B cell (primary cell): Measurements from ENCODE around the gene KIF21A. TPM values are rescaled to one million over a fixed set of nuclear protein-coding genes. Genes with fewer than 3 reads are reported as not detected.

Experiments used
- ATAC-seq: fragments of 200-7000 bp; cut with Tn5 transposase; one replicate; pipeline ENCODE4 v1.10.0; 2021; ENCODE audit warnings: low read depth, mild to moderate bottlenecking, moderate number of reproducible peaks, moderate library complexity
- CTCF ChIA-PET: fragments of 350-600 bp; sonication (Branson Sonifier 250); formaldehyde crosslinking; loops from one replicate; lab custom pipeline; 2021; ENCODE audit warnings: antibody characterized with exemption, inconsistent platforms; lab: Charles Lee
- POLR2A ChIA-PET: fragments of 350-600 bp; sonication (Branson Sonifier 250); formaldehyde crosslinking; loops from one replicate; lab custom pipeline; 2021; ENCODE audit warnings: antibody characterized with exemption; lab: Charles Lee
- DNase-seq: peaks from one replicate; pipeline ENCODE4 v3.0.0; 2013
- H2AFZ ChIP-seq: 2 replicates; pipeline ENCODE4 v1.6.1; 2012; ENCODE audit warnings: mild to moderate bottlenecking, low read depth, low read length; ENCODE audit not compliant: insufficient read depth, poor library complexity, severe bottlenecking
- H3K27ac ChIP-seq, 2 donors: 1 replicate in 1 of 2; 2 replicates in 1 of 2; pipeline ENCODE4 v1.5.1; 2012 to 2013; ENCODE audit warnings: low read length in 2 of 2, mild to moderate bottlenecking in 2 of 2, moderate library complexity in 1 of 2
- H3K27me3 ChIP-seq, 4 experiments: fragments of 200-600 bp in 1 of 4; sonication (generic) in 1 of 4; replicated peaks in 1 of 4; 1 replicate in 2 of 4; 2 replicates in 2 of 4; pipeline versions ENCODE4 v1.6.1 to v1.7.0; 2013 to 2016; ENCODE audit warnings: low read length in 3 of 4, mild to moderate bottlenecking in 2 of 4, mixed read lengths in 1 of 4, moderate library complexity in 1 of 4; ENCODE audit not compliant: insufficient read depth in 4 of 4, control insufficient read depth in 3 of 4; ENCODE audit errors: control extremely low read depth in 1 of 4
- H3K36me3 ChIP-seq, 2 experiments: replicated peaks in 1 of 2; 1 replicate in 1 of 2; 2 replicates in 1 of 2; pipeline versions ENCODE4 v1.6.1 to v1.7.1; 2013; ENCODE audit warnings: low read length in 1 of 2; ENCODE audit not compliant: insufficient read depth in 2 of 2, control insufficient read depth in 1 of 2; ENCODE audit errors: control extremely low read depth in 1 of 2, extremely low read depth in 1 of 2
- H3K4me1 ChIP-seq, 2 donors: fragments of 200-600 bp in 1 of 2; sonication (generic) in 1 of 2; 1 replicate in 1 of 2; 2 replicates in 1 of 2; pipeline versions ENCODE4 v1.5.1 to v1.6.1; 2013 to 2017; ENCODE audit warnings: low read length in 2 of 2; ENCODE audit not compliant: control insufficient read depth in 2 of 2, insufficient read depth in 2 of 2
- H3K4me2 ChIP-seq: replicated peaks from 2 replicates; pipeline ENCODE3; 2012; ENCODE audit warnings: mild to moderate bottlenecking, low read depth, low read length; ENCODE audit not compliant: poor library complexity, severe bottlenecking
- H3K4me3 ChIP-seq, 5 experiments: fragments of 200-600 bp in 1 of 5; sonication (generic) in 1 of 5; 1 replicate in 3 of 5; 2 replicates in 2 of 5; pipeline versions ENCODE4 v1.5.1 to v1.7.0; 2011 to 2016; ENCODE audit warnings: low read length in 4 of 5, mild to moderate bottlenecking in 4 of 5, low read depth in 2 of 5, control low read depth in 1 of 5, moderate library complexity in 1 of 5; ENCODE audit not compliant: insufficient read depth in 1 of 5; ENCODE audit errors: control extremely low read depth in 1 of 5, extremely low read depth in 1 of 5
- H3K79me2 ChIP-seq: fragments of 200-600 bp; sonication (generic); one replicate; pipeline ENCODE4 v1.6.0; 2016; ENCODE audit warnings: low read length; ENCODE audit not compliant: control insufficient read depth, insufficient read depth
- H3K9ac ChIP-seq: fragments of 200-600 bp; sonication (generic); 2 replicates; pipeline ENCODE4 v1.6.1; 2017; ENCODE audit warnings: mild to moderate bottlenecking, low read length, moderate library complexity
- H3K9me3 ChIP-seq, 3 donors: one replicate each; pipeline versions ENCODE4 v1.6.1 to v1.7.1; 2013; ENCODE audit warnings: low read length in 2 of 3; ENCODE audit not compliant: control insufficient read depth in 2 of 3, insufficient read depth in 1 of 3; ENCODE audit errors: control extremely low read depth in 1 of 3
- H4K20me1 ChIP-seq: 2 replicates; pipeline ENCODE4 v1.6.0; 2012; ENCODE audit warnings: mild to moderate bottlenecking, low read length; ENCODE audit not compliant: insufficient read depth, control insufficient read depth, poor library complexity, severe bottlenecking
- H3K27ac Mint-ChIP-seq: one replicate; pipeline ENCODE4 v1.8.0; 2021; ENCODE audit warnings: mixed read lengths
- H3K27me3 Mint-ChIP-seq: one replicate; pipeline ENCODE4 v1.8.0; 2021; ENCODE audit warnings: mixed read lengths
- H3K4me1 Mint-ChIP-seq: one replicate; pipeline ENCODE4 v1.8.0; 2021; ENCODE audit warnings: mixed read lengths
- H3K4me3 Mint-ChIP-seq: one replicate; pipeline ENCODE4 v1.8.0; 2021; ENCODE audit warnings: mixed read lengths
- H3K9me3 Mint-ChIP-seq: one replicate; pipeline ENCODE4 v1.8.0; 2022; ENCODE audit warnings: mixed read lengths; ENCODE audit not compliant: insufficient read depth
- EZH2 ChIP-seq: IDR thresholded peaks from 2 replicates; pipeline ENCODE4 v1.6.1; 2012; ENCODE audit warnings: borderline replicate concordance, low read depth, mild to moderate bottlenecking, moderate library complexity, low read length; ENCODE audit not compliant: insufficient read depth, poor library complexity, severe bottlenecking
- WGBS: methylation state at CpG from one replicate; pipeline ENCODE4 v1.1.5; 2013; ENCODE audit warnings: missing lambda C conversion rate; ENCODE audit not compliant: insufficient coverage; 5-methylcytosine and 5-hydroxymethylcytosine counted together
- intact Hi-C: fragments of 100-400 bp; cut with micrococcal nuclease; formaldehyde crosslinking; loops from one replicate; pipeline ENCODE4 v1.10.0; 2022
- polyA plus RNA-seq: library from polyadenylated mRNA; depleted of rRNA; stranded (reverse); fragments of >200 nt; gene quantifications from 2 replicates; pipeline ENCODE4 v1.2.3, GENCODE V29; 2012
- total RNA-seq, 2 donors: library from RNA; stranded (reverse); fragments of 120-200 nt in 1 of 2; gene quantifications; 1 replicate in 1 of 2; 2 replicates in 1 of 2; pipeline versions ENCODE4 v1.2.3 to v1.2.4, GENCODE V29; 2013 to 2022
- TF ChIP-seq, protein P1 (sequence below): fragments of 200-600 bp; IDR thresholded peaks from one replicate; pipeline ENCODE4 v1.8.0; 2022; ENCODE audit warnings: antibody characterized with exemption, mild to moderate bottlenecking

Gene KIF21A
- total and polyA plus RNA-seq, 2 donors (not counting 1 experiment from before 2014, with no cell fraction given) = 0.33 to 2.2 TPM

- Histone ChIP-seq H3K4me1 (no peaks in the 10 kb centered on the region), H3K27me3 (no peaks in the 10 kb centered on the region), H2AFZ (no peak overlapping the region), H3K4me3 (no peak overlapping the region), H3K27ac (no peak overlapping the region), H3K36me3 (no peaks in the 10 kb centered on the region), H4K20me1 (no peaks in the 10 kb centered on the region), H3K4me2 (no peak overlapping the region), H3K79me2 (no peaks in the 10 kb centered on the region), H3K9me3 (no peaks in the 10 kb centered on the region), H3K9ac (no peak overlapping the region)
- ATAC-seq (no peak), DNase-seq (no peak)
- ChIA-PET CTCF (no interaction called here), POLR2A (no interaction called here)
- intact Hi-C loops = no loop called here
- Mint-ChIP-seq H3K27me3 (no peaks in the 10 kb centered on the region), H3K4me3 (no peak overlapping the region), H3K27ac (no peak overlapping the region), H3K9me3 (no peaks in the 10 kb centered on the region), H3K4me1 (no peaks in the 10 kb centered on the region)
- TF ChIP-seq EZH2 = no peak
- TF ChIP-seq, protein P1, sequence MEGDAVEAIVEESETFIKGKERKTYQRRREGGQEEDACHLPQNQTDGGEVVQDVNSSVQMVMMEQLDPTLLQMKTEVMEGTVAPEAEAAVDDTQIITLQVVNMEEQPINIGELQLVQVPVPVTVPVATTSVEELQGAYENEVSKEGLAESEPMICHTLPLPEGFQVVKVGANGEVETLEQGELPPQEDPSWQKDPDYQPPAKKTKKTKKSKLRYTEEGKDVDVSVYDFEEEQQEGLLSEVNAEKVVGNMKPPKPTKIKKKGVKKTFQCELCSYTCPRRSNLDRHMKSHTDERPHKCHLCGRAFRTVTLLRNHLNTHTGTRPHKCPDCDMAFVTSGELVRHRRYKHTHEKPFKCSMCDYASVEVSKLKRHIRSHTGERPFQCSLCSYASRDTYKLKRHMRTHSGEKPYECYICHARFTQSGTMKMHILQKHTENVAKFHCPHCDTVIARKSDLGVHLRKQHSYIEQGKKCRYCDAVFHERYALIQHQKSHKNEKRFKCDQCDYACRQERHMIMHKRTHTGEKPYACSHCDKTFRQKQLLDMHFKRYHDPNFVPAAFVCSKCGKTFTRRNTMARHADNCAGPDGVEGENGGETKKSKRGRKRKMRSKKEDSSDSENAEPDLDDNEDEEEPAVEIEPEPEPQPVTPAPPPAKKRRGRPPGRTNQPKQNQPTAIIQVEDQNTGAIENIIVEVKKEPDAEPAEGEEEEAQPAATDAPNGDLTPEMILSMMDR = no peak
These were observed 101.7 kb downstream of the KIF21A start for GRCh38 chr12:39341179-39341578.

DNA sequence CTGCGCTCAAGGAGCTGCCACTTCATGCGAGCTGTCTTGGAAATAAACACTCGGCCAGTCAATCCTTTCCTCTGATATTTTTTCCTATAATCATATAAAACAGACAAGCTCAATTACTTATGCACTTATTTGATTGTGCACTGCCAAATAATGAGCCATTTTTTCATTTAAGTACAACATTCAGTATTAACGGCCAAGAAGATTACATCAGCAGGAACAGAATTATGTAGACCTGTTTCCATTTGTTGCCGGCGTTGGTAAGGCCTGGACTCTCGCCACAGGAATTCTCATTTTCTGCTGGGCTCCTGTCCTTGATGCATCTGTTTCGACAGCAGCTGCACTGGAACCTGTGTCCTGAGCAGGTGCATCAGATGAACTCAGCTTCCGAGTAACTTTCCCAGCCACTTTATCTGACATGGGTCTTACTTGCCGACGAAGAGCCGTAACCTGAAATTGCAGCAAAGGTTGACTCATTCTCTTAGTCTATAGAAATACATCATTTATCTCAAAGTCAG is 110.2 kb downstream of the KIF21A start:
- ATAC-seq (no peak), DNase-seq (no peak)
- H3K4me2 ChIP-seq = no peak overlapping the region
- TF ChIP-seq, protein P1 = no peak
- no peak for TF ChIP-seq EZH2
- H3K4me3 Mint-ChIP-seq = no peak overlapping the region
- intact Hi-C loops = no loop called here
- WGBS = 94% methylated on average over 12 of the region's 12 CpGs
- H3K4me3 ChIP-seq = no peak overlapping the region
- no peaks in the 10 kb centered on the region for H3K27me3 Mint-ChIP-seq
- H3K27ac Mint-ChIP-seq = no peak overlapping the region
- no peak overlapping the region for H3K9ac ChIP-seq
- H3K4me1 ChIP-seq = no peaks in the 10 kb centered on the region
- no peaks in the 10 kb centered on the region for H3K9me3 ChIP-seq
- no peaks in the 10 kb centered on the region for H3K9me3 Mint-ChIP-seq
- no peak overlapping the region for H3K27ac ChIP-seq
- no peaks in the 10 kb centered on the region for H3K27me3 ChIP-seq
- ChIA-PET CTCF (interaction anchor here (1.0 kb wide), 1 partner anchor 654 kb away, joined by 4 read pairs; no protein-coding TSS in a partner anchor), POLR2A (no interaction called here)
- H3K79me2 ChIP-seq = no peaks in the 10 kb centered on the region
- H3K4me1 Mint-ChIP-seq = no peaks in the 10 kb centered on the region
- no peak overlapping the region for H2AFZ ChIP-seq
- H3K36me3 ChIP-seq = no peaks in the 10 kb centered on the region
- no peaks in the 10 kb centered on the region for H4K20me1 ChIP-seq
